ENCODE results near the gene ZNF692. TPM values are rescaled to one million over a fixed set of nuclear protein-coding genes. Genes with fewer than 3 reads are reported as not detected.

The ZNF692 gene
- total and polyA plus RNA-seq, 2 of the 13 experiments (the other 11 are each of a cell fraction or from before 2014, with no cell fraction given): 27.3 to 45.8 TPM

DNA sequence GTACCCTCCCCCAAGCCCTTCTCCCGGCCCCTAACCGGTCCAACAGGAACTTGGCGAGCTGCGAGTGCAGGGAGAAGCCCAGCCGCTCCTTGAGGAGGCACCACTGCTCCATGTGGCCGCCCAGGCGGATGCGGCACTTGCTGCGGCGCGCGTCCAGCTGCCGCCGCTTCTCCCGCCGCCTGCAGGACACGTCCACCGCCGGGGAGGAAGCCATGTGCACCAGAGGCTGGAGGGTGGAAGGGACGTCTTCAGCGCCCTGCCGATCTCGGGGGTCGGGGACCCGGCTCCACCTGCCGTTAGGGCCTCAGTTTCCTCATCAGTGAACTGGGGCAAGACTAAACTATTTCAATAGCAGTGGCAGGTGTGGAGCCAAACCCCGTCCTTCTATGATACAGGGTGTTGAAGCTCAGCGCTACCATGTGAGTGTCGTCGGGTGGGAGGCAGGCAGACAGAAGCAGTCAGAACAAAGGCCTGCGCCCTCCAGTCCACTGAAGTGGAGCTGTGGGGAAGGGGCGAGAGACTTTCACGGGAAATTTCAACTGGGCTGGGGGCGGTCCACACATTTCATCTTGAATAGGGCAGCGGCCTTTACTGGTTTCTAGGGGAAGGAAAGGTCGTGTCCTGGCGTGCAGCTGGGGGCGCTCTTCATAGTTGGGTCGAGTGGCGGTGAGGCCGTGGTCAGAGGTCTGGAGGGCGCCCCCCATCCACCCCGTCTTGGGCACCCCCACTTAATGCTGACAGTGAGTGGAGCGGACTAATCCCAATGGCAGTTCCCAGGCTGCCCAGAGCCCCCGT, 592 bp downstream of the ZNF692 start (continued):
- TF ChIP-seq, protein P1, sequence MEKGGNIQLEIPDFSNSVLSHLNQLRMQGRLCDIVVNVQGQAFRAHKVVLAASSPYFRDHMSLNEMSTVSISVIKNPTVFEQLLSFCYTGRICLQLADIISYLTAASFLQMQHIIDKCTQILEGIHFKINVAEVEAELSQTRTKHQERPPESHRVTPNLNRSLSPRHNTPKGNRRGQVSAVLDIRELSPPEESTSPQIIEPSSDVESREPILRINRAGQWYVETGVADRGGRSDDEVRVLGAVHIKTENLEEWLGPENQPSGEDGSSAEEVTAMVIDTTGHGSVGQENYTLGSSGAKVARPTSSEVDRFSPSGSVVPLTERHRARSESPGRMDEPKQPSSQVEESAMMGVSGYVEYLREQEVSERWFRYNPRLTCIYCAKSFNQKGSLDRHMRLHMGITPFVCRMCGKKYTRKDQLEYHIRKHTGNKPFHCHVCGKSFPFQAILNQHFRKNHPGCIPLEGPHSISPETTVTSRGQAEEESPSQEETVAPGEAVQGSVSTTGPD (CRISPR knock-in tag; IDR thresholded peaks at IDR 0.05): 0 out of 2 replicates have a peak, but pooled peaks have one; percentile 32
- TF ChIP-seq KDM4B (CRISPR knock-in tag; IDR thresholded peaks at IDR 0.05) (no peak), PITX1 (CRISPR knock-in tag; IDR thresholded peaks at IDR 0.05) (no peak), CBFB (CRISPR knock-in tag; IDR thresholded peaks at IDR 0.05) (peak; percentile 61; the same call in 1 of the 2 replicates), NAIF1 (CRISPR knock-in tag; IDR thresholded peaks at IDR 0.05; ENCODE audit: borderline replicate concordance) (peak; percentile 61; the same call in 1 of the 2 replicates), SRSF1 (optimal IDR thresholded peaks at IDR 0.05; ENCODE audit: low read depth, low read length) (no peak), ZNF20 (CRISPR knock-in tag; IDR thresholded peaks at IDR 0.05) (peak; percentile 89; the same call in 1 of the 2 replicates)
- TF ChIP-seq, protein P2, sequence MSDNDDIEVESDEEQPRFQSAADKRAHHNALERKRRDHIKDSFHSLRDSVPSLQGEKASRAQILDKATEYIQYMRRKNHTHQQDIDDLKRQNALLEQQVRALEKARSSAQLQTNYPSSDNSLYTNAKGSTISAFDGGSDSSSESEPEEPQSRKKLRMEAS (IDR thresholded peaks at IDR 0.05): peak; percentile 55; the same call in 1 of the 2 replicates
- TF ChIP-seq, protein P3, sequence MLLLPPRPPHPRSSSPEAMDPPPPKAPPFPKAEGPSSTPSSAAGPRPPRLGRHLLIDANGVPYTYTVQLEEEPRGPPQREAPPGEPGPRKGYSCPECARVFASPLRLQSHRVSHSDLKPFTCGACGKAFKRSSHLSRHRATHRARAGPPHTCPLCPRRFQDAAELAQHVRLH (CRISPR knock-in tag; IDR thresholded peaks at IDR 0.05; ENCODE audit: borderline replicate concordance, low read depth): 0 out of 2 replicates have a peak, but pooled peaks have one; percentile 23
- TF ChIP-seq, protein P4, sequence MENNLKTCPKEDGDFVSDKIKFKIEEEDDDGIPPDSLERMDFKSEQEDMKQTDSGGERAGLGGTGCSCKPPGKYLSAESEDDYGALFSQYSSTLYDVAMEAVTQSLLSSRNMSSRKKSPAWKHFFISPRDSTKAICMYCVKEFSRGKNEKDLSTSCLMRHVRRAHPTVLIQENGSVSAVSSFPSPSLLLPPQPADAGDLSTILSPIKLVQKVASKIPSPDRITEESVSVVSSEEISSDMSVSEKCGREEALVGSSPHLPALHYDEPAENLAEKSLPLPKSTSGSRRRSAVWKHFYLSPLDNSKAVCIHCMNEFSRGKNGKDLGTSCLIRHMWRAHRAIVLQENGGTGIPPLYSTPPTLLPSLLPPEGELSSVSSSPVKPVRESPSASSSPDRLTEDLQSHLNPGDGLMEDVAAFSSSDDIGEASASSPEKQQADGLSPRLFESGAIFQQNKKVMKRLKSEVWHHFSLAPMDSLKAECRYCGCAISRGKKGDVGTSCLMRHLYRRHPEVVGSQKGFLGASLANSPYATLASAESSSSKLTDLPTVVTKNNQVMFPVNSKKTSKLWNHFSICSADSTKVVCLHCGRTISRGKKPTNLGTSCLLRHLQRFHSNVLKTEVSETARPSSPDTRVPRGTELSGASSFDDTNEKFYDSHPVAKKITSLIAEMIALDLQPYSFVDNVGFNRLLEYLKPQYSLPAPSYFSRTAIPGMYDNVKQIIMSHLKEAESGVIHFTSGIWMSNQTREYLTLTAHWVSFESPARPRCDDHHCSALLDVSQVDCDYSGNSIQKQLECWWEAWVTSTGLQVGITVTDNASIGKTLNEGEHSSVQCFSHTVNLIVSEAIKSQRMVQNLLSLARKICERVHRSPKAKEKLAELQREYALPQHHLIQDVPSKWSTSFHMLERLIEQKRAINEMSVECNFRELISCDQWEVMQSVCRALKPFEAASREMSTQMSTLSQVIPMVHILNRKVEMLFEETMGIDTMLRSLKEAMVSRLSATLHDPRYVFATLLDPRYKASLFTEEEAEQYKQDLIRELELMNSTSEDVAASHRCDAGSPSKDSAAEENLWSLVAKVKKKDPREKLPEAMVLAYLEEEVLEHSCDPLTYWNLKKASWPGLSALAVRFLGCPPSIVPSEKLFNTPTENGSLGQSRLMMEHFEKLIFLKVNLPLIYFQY (CRISPR knock-in tag; IDR thresholded peaks at IDR 0.05; ENCODE audit: borderline replicate concordance): 0 out of 2 replicates have a peak, but pooled peaks have one; percentile 12
- TF ChIP-seq, protein P5, sequence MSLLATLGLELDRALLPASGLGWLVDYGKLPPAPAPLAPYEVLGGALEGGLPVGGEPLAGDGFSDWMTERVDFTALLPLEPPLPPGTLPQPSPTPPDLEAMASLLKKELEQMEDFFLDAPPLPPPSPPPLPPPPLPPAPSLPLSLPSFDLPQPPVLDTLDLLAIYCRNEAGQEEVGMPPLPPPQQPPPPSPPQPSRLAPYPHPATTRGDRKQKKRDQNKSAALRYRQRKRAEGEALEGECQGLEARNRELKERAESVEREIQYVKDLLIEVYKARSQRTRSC (CRISPR knock-in tag; IDR thresholded peaks at IDR 0.05; ENCODE audit: low read depth): no peak
- TF ChIP-seq, protein P6, sequence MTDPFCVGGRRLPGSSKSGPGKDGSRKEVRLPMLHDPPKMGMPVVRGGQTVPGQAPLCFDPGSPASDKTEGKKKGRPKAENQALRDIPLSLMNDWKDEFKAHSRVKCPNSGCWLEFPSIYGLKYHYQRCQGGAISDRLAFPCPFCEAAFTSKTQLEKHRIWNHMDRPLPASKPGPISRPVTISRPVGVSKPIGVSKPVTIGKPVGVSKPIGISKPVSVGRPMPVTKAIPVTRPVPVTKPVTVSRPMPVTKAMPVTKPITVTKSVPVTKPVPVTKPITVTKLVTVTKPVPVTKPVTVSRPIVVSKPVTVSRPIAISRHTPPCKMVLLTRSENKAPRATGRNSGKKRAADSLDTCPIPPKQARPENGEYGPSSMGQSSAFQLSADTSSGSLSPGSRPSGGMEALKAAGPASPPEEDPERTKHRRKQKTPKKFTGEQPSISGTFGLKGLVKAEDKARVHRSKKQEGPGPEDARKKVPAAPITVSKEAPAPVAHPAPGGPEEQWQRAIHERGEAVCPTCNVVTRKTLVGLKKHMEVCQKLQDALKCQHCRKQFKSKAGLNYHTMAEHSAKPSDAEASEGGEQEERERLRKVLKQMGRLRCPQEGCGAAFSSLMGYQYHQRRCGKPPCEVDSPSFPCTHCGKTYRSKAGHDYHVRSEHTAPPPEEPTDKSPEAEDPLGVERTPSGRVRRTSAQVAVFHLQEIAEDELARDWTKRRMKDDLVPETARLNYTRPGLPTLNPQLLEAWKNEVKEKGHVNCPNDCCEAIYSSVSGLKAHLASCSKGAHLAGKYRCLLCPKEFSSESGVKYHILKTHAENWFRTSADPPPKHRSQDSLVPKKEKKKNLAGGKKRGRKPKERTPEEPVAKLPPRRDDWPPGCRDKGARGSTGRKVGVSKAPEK (CRISPR knock-in tag; IDR thresholded peaks at IDR 0.05; ENCODE audit: borderline replicate concordance): 0 out of 2 replicates have a peak, but pooled peaks have one; percentile 38
- TF ChIP-seq, protein P7, sequence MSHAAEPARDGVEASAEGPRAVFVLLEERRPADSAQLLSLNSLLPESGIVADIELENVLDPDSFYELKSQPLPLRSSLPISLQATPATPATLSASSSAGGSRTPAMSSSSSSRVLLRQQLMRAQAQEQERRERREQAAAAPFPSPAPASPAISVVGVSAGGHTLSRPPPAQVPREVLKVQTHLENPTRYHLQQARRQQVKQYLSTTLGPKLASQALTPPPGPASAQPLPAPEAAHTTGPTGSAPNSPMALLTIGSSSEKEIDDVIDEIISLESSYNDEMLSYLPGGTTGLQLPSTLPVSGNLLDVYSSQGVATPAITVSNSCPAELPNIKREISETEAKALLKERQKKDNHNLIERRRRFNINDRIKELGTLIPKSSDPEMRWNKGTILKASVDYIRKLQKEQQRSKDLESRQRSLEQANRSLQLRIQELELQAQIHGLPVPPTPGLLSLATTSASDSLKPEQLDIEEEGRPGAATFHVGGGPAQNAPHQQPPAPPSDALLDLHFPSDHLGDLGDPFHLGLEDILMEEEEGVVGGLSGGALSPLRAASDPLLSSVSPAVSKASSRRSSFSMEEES (CRISPR knock-in tag; IDR thresholded peaks at IDR 0.05): 0 out of 2 replicates have a peak, but pooled peaks have one; percentile 23

Data from HepG2 (cell line).